Fibroblast of lung (primary cell): Measurements from ENCODE around the gene BLOC1S3. TPM values are rescaled to one million over a fixed set of nuclear protein-coding genes. Genes with fewer than 3 reads are reported as not detected.

Experiments
- DNase-seq, 2 donors: peaks; one replicate each; pipeline versions ENCODE4 v3.0.0 to v3.0.0-alpha.2; 2010; ENCODE audit warnings: low read depth in 2 of 2
- H2AFZ ChIP-seq: 2 replicates; pipeline ENCODE4 v1.5.1; 2012; ENCODE audit warnings: low read length, control low read depth, inconsistent platforms
- H3K27ac ChIP-seq: 2 replicates; pipeline ENCODE4 v1.5.1; 2011; ENCODE audit warnings: low read length, control low read depth; ENCODE audit not compliant: insufficient read depth
- H3K27me3 ChIP-seq: 2 replicates; pipeline ENCODE4 v1.5.1; 2011; ENCODE audit warnings: mild to moderate bottlenecking, low read length; ENCODE audit not compliant: control insufficient read depth, insufficient read depth
- H3K36me3 ChIP-seq: 2 replicates; pipeline ENCODE4 v1.5.1; 2011; ENCODE audit warnings: low read length; ENCODE audit not compliant: control insufficient read depth, insufficient read depth
- H3K4me1 ChIP-seq: 2 replicates; pipeline ENCODE4 v1.5.1; 2011; ENCODE audit warnings: low read length; ENCODE audit not compliant: control insufficient read depth, insufficient read depth; ENCODE audit errors: extremely low read depth
- H3K4me2 ChIP-seq: 2 replicates; pipeline ENCODE4 v1.5.1; 2011; ENCODE audit warnings: low read length, control low read depth; ENCODE audit not compliant: insufficient read depth; ENCODE audit errors: extremely low read depth
- H3K4me3 ChIP-seq, 4 experiments: fragments of 200-600 bp in 1 of 4; sonication (generic) in 1 of 4; replicated peaks in 1 of 4; 2 replicates each; pipeline ENCODE4 v1.5.1; 2011 to 2016; ENCODE audit warnings: low read length in 4 of 4, low read depth in 3 of 4, mild to moderate bottlenecking in 3 of 4, control low read depth in 2 of 4, inconsistent platforms in 1 of 4, mixed read lengths in 1 of 4; ENCODE audit not compliant: insufficient read depth in 1 of 4; ENCODE audit errors: control extremely low read depth in 1 of 4
- H3K79me2 ChIP-seq: 2 replicates; pipeline ENCODE4 v1.5.1; 2012; ENCODE audit warnings: mild to moderate bottlenecking, low read length, inconsistent platforms; ENCODE audit not compliant: control insufficient read depth, insufficient read depth
- H3K9ac ChIP-seq: 2 replicates; pipeline ENCODE4 v1.5.1; 2011; ENCODE audit warnings: mild to moderate bottlenecking, low read length, control low read depth; ENCODE audit not compliant: insufficient read depth
- H3K9me3 ChIP-seq: 2 replicates; pipeline ENCODE4 v1.5.1; 2012; ENCODE audit warnings: low read depth, low read length; ENCODE audit not compliant: control insufficient read depth, insufficient read depth
- H4K20me1 ChIP-seq: 2 replicates; pipeline ENCODE4 v1.5.1; 2011; ENCODE audit warnings: low read length; ENCODE audit not compliant: control insufficient read depth, insufficient read depth; ENCODE audit errors: extremely low read depth
- EZH2 ChIP-seq: IDR thresholded peaks from 2 replicates; pipeline ENCODE4 v1.5.1; 2012; ENCODE audit warnings: low read length, control low read depth, mild to moderate bottlenecking; ENCODE audit errors: missing control alignments
- polyA plus RNA-seq, 2 donors: library from polyadenylated mRNA; depleted of rRNA in 1 of 2; stranded (reverse) in 1 of 2; unstranded in 1 of 2; fragments of >200 nt; gene quantifications; 2 replicates each; pipeline ENCODE4 v1.2.1, GENCODE V29; 2011 to 2012; ENCODE audit warnings: missing spikeins in 1 of 2
- total RNA-seq: library from RNA; depleted of rRNA; stranded (reverse); fragments of >200 nt; gene quantifications from 2 replicates; pipeline ENCODE4 v1.2.1, GENCODE V29; 2014
- TF ChIP-seq, protein P1 (sequence below), 2 donors: IDR thresholded peaks in 1 of 2; conservative IDR thresholded peaks in 1 of 2; 1 replicate in 1 of 2; 2 replicates in 1 of 2; pipeline ENCODE4 v1.5.1; 2011 to 2012; ENCODE audit warnings: low read length in 2 of 2, control low read depth in 1 of 2, inconsistent platforms in 1 of 2, low read depth in 1 of 2, mild to moderate bottlenecking in 1 of 2

The BLOC1S3 gene
- total and polyA plus RNA-seq, 2 donors (not counting 1 experiment from before 2014, with no cell fraction given): 3.8 to 5.6 TPM

DNA sequence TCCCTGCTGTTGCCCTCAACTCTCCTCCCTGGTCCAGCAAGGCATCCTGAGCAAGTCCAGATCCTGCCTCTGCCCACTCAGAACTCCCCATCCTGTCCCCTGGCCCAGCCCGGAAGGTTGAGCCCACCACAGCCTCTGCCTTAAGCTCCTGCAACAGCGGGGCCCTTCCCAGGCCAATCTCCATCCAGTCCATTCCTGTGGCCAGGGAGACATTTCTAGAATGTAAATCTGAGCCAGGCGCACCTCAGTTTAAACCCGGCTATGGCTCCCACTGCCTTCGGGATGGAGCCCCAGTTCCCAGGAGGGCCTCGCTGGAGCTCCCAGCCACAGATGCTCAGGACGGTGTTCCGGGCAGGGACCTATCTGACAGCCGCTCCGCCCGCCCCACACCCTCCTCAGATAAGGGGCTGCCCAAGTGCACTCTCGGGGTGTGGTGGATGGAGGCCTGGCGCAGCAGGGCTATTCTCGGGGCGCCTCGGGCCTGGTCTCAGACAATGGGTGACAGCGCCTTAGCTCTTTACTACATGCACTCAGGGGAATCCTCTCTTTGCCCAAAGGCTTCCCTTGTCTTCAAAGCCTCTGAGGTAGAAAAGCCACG lies 5.9 kb upstream of the BLOC1S3 start:
- Histone ChIP-seq H3K27ac (no peak overlapping the region), H3K9ac (no peak overlapping the region), H3K27me3 (no peaks in the 10 kb centered on the region), H4K20me1 (no peaks in the 10 kb centered on the region), H2AFZ (no peak overlapping the region), H3K4me3 (no peak overlapping the region), H3K79me2 (no peaks in the 10 kb centered on the region), H3K36me3 (no peaks in the 10 kb centered on the region), H3K4me1 (no peaks in the 10 kb centered on the region), H3K4me2 (no peak overlapping the region), H3K9me3 (no peaks in the 10 kb centered on the region)
- DNase-seq: peak in 1 of 2 donors; percentile 34
- no peak for TF ChIP-seq EZH2
- TF ChIP-seq, protein P1, sequence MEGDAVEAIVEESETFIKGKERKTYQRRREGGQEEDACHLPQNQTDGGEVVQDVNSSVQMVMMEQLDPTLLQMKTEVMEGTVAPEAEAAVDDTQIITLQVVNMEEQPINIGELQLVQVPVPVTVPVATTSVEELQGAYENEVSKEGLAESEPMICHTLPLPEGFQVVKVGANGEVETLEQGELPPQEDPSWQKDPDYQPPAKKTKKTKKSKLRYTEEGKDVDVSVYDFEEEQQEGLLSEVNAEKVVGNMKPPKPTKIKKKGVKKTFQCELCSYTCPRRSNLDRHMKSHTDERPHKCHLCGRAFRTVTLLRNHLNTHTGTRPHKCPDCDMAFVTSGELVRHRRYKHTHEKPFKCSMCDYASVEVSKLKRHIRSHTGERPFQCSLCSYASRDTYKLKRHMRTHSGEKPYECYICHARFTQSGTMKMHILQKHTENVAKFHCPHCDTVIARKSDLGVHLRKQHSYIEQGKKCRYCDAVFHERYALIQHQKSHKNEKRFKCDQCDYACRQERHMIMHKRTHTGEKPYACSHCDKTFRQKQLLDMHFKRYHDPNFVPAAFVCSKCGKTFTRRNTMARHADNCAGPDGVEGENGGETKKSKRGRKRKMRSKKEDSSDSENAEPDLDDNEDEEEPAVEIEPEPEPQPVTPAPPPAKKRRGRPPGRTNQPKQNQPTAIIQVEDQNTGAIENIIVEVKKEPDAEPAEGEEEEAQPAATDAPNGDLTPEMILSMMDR (conservative IDR thresholded peaks at IDR 0.05 in 1 of 2, IDR thresholded peaks at IDR 0.05 in 1 of 2; ENCODE audit: low read depth in 1 of 2, low read length in 2 of 2): no peak

DNA sequence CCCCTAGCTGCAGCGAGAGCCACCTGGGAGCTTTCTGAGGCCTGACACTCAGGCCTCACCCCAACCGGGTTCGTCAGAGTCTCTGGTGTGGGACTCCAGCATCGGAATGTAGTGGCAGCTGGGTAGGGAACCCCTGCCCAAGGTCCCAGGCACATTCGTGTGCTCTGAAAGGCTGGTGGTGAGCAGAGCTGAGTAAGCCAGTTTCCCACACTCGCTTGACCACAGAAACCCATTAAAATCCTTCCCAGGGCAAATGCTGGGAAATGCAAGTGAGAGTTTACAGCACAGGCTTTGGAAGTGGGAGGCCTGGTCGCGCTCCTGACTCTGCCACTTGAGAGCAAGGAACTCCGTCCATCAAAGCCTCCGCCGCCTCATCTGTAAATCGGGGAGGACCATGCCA lies 4.8 kb upstream of the BLOC1S3 start:
- Histone ChIP-seq H3K27me3 (no peaks in the 10 kb centered on the region), H4K20me1 (no peaks in the 10 kb centered on the region), H3K9ac (no peak overlapping the region), H3K79me2 (no peaks in the 10 kb centered on the region), H3K36me3 (no peaks in the 10 kb centered on the region), H3K9me3 (no peaks in the 10 kb centered on the region), H2AFZ (no peak overlapping the region), H3K27ac (no peak overlapping the region), H3K4me1 (no peaks in the 10 kb centered on the region), H3K4me3 (no peak overlapping the region), H3K4me2 (no peak overlapping the region)
- DNase-seq: peak; percentile 55 to 86
- TF ChIP-seq EZH2: no peak
- TF ChIP-seq, protein P1 (conservative IDR thresholded peaks at IDR 0.05 in 1 of 2, IDR thresholded peaks at IDR 0.05 in 1 of 2; ENCODE audit: low read depth in 1 of 2, low read length in 2 of 2): no peak

DNA sequence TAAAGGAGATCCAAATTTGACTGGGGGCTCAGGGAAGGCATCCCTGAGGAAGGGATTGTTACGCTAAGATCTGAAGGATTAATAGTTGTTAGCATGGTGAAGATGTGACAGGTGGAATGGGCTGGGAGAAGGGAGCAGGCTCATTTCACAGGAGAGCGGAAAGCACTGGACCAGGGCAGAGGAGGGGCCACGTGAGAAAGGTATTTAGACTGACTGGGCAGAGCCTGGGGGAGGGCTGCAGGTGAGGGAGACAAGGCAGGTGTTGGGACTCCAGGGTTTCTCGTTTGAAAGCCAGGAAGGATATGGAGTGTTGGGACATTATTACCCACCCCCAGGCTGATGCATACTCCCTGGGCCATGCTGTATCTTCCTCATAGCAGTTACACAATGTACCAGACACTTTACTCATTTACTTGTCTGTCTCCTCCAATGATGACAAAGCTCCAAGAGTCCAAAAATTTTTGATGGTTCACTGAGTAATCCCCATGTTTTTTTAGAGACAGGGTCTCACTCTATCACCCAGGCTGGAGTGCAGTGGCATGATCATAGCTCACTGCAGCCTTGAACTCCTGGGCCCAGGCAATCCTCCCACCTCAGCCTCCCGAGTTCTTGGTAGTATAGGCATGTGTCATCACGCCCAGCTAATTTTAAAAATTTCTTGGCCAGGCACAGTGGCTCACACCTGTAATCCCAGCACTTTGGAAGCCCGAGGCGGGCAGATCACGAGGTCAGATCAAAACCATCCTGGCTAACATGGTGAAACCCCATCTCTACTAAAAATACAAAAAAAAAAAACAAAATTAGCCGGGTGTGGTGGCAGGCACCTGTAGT lies 2.9 kb upstream of the BLOC1S3 start:
- DNase-seq: no peak
- no peaks in the 10 kb centered on the region for H3K4me1 ChIP-seq
- H4K20me1 ChIP-seq: no peaks in the 10 kb centered on the region
- no peak overlapping the region for H3K4me3 ChIP-seq
- H3K9ac ChIP-seq: no peak overlapping the region
- H3K79me2 ChIP-seq: peaks cover 6% of the 10 kb centered on the region
- no peak overlapping the region for H3K27ac ChIP-seq
- H3K9me3 ChIP-seq: no peaks in the 10 kb centered on the region
- no peak overlapping the region for H3K4me2 ChIP-seq
- no peaks in the 10 kb centered on the region for H3K27me3 ChIP-seq
- no peak overlapping the region for H2AFZ ChIP-seq
- TF ChIP-seq EZH2: no peak
- TF ChIP-seq, protein P1 (conservative IDR thresholded peaks at IDR 0.05 in 1 of 2, IDR thresholded peaks at IDR 0.05 in 1 of 2; ENCODE audit: low read depth in 1 of 2, low read length in 2 of 2): no peak
- no peaks in the 10 kb centered on the region for H3K36me3 ChIP-seq
